ENCODE results near the gene CSTPP1.

The CSTPP1 gene

GRCh38 chr11:47060807-47061206 lies 124.2 kb downstream of the CSTPP1 start:
- no peaks in the 10 kb centered on the region for H3K9me2 ChIP-seq (replicated peaks; ENCODE audit: control insufficient read depth, low read length)
- H3K27me3 ChIP-seq (ENCODE audit: control insufficient read depth, low read length): no peaks in the 10 kb centered on the region
- no peaks in the 10 kb centered on the region for H3K79me2 ChIP-seq (ENCODE audit: control insufficient read depth, low read length)
- H4K20me1 ChIP-seq (ENCODE audit: control insufficient read depth, insufficient read depth, low read depth, low read length): no peaks in the 10 kb centered on the region
- no peaks in the 10 kb centered on the region for H3K9me3 ChIP-seq (ENCODE audit: control insufficient read depth, insufficient read depth, low read length)
- TF ChIP-seq CTCF (IDR thresholded peaks at IDR 0.05; ENCODE audit: low read depth, low read length, poor library complexity, severe bottlenecking): no peak
- no peak for TF ChIP-seq EZH2phosphoT487 (IDR thresholded peaks at IDR 0.05; ENCODE audit: borderline replicate concordance, low read length)
- no peaks in the 10 kb centered on the region for H3F3A ChIP-seq (ENCODE audit: control insufficient read depth, insufficient read depth)
- H3K4me1 ChIP-seq (ENCODE audit: control insufficient read depth, low read length): peaks cover 19% of the 10 kb centered on the region
- no peaks in the 10 kb centered on the region for H3K36me3 ChIP-seq (ENCODE audit: control insufficient read depth, low read length)
- H3K4me3 ChIP-seq (ENCODE audit: low read length): no peak overlapping the region
- H3K4me2 ChIP-seq (ENCODE audit: low read length): no peak overlapping the region
- no peak overlapping the region for H3K27ac ChIP-seq (ENCODE audit: low read depth, low read length)

- no peak overlapping the region for H3K27ac ChIP-seq (ENCODE audit: low read depth, low read length)
- no peaks in the 10 kb centered on the region for H4K20me1 ChIP-seq (ENCODE audit: control insufficient read depth, insufficient read depth, low read depth, low read length)
- no peaks in the 10 kb centered on the region for H3K27me3 ChIP-seq (ENCODE audit: control insufficient read depth, low read length)
- H3K9me3 ChIP-seq (ENCODE audit: control insufficient read depth, insufficient read depth, low read length): no peaks in the 10 kb centered on the region
- H3K36me3 ChIP-seq (ENCODE audit: control insufficient read depth, low read length): no peaks in the 10 kb centered on the region
- H3K4me3 ChIP-seq (ENCODE audit: low read length): no peak overlapping the region
- H3K4me1 ChIP-seq (ENCODE audit: control insufficient read depth, low read length): peaks cover 11% of the 10 kb centered on the region
- no peaks in the 10 kb centered on the region for H3K79me2 ChIP-seq (ENCODE audit: control insufficient read depth, low read length)
- TF ChIP-seq CTCF (IDR thresholded peaks at IDR 0.05; ENCODE audit: low read depth, low read length, poor library complexity, severe bottlenecking): no peak
- TF ChIP-seq EZH2phosphoT487 (IDR thresholded peaks at IDR 0.05; ENCODE audit: borderline replicate concordance, low read length): no peak
- no peaks in the 10 kb centered on the region for H3F3A ChIP-seq (ENCODE audit: control insufficient read depth, insufficient read depth)
- no peaks in the 10 kb centered on the region for H3K9me2 ChIP-seq (replicated peaks; ENCODE audit: control insufficient read depth, low read length)
- H3K4me2 ChIP-seq (ENCODE audit: low read length): no peak overlapping the region
Observed at GRCh38 chr11:47061429-47062178, 125.0 kb downstream of the CSTPP1 start.

GRCh38 chr11:47062736-47063135 lies 126.2 kb downstream of the CSTPP1 start:
- Histone ChIP-seq H3K27me3 (ENCODE audit: control insufficient read depth, low read length) (no peaks in the 10 kb centered on the region), H3K4me2 (ENCODE audit: low read length) (no peak overlapping the region), H3K36me3 (ENCODE audit: control insufficient read depth, low read length) (no peaks in the 10 kb centered on the region), H4K20me1 (ENCODE audit: control insufficient read depth, insufficient read depth, low read depth, low read length) (no peaks in the 10 kb centered on the region), H3K9me2 (replicated peaks; ENCODE audit: control insufficient read depth, low read length) (no peaks in the 10 kb centered on the region), H3K27ac (ENCODE audit: low read depth, low read length) (no peak overlapping the region), H3K4me3 (ENCODE audit: low read length) (no peak overlapping the region), H3K79me2 (ENCODE audit: control insufficient read depth, low read length) (no peaks in the 10 kb centered on the region), H3K4me1 (ENCODE audit: control insufficient read depth, low read length) (peaks cover 3% of the 10 kb centered on the region; the same call in 1 of the 2 replicates), H3F3A (ENCODE audit: control insufficient read depth, insufficient read depth) (no peaks in the 10 kb centered on the region), H3K9me3 (ENCODE audit: control insufficient read depth, insufficient read depth, low read length) (no peaks in the 10 kb centered on the region)
- TF ChIP-seq EZH2phosphoT487 (IDR thresholded peaks at IDR 0.05; ENCODE audit: borderline replicate concordance, low read length) (no peak), CTCF (IDR thresholded peaks at IDR 0.05; ENCODE audit: low read depth, low read length, poor library complexity, severe bottlenecking) (no peak)

All from DOHH2 (cell line).